ENCODE data around the gene OPN4. TPM values are rescaled to one million over a fixed set of nuclear protein-coding genes. Genes with fewer than 3 reads are reported as not detected.

The OPN4 gene
- total RNA-seq, 2 donors from 2014 or later: not detected

DNA sequence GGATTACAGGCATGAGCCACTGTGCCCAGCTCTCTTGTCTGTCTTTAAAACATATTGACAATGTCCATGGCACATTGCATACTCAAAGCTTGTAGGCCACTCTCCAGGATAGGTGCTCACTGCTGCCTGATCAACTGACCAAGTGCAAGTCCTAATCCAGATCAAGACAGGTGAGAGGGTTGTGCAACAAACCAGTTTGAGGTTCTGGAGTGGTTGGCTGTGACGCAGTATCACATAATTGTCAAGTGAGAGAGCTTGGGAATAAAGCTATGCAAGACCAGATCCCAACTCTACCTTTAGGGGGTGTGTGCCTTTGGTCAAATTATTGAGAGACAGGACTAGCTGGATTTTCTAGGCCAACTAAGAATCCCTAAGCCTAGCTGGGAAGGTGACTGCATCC lies 43.0 kb upstream of the OPN4 start:
- Mint-ChIP-seq H3K27ac (no peak overlapping the region), H3K4me1 (peaks cover 3% of the 10 kb centered on the region), H3K9me3 (peaks cover 3% of the 10 kb centered on the region), H3K4me3 (no peak overlapping the region), H3K36me3 (ENCODE audit: low read depth) (no peaks in the 10 kb centered on the region), H3K27me3 (ENCODE audit: insufficient read depth) (no peaks in the 10 kb centered on the region)
- Histone ChIP-seq H3K4me3 (ENCODE audit: low read length) (no peak overlapping the region), H3K27ac (ENCODE audit: low read depth, low read length) (no peak overlapping the region), H3K27me3 (ENCODE audit: control insufficient read depth, insufficient read depth, low read length, poor library complexity, severe bottlenecking) (no peaks in the 10 kb centered on the region), H3K9ac (ENCODE audit: extremely low read depth, low read length, poor library complexity, severe bottlenecking) (no peak overlapping the region), H3K9me3 (ENCODE audit: control insufficient read depth, low read length) (no peaks in the 10 kb centered on the region), H3K36me3 (ENCODE audit: control insufficient read depth, insufficient read depth, low read length) (no peaks in the 10 kb centered on the region), H3K4me1 (ENCODE audit: control insufficient read depth, insufficient read depth, low read length) (no peaks in the 10 kb centered on the region)
- no peak for DNase-seq
- TF ChIP-seq, protein P1, sequence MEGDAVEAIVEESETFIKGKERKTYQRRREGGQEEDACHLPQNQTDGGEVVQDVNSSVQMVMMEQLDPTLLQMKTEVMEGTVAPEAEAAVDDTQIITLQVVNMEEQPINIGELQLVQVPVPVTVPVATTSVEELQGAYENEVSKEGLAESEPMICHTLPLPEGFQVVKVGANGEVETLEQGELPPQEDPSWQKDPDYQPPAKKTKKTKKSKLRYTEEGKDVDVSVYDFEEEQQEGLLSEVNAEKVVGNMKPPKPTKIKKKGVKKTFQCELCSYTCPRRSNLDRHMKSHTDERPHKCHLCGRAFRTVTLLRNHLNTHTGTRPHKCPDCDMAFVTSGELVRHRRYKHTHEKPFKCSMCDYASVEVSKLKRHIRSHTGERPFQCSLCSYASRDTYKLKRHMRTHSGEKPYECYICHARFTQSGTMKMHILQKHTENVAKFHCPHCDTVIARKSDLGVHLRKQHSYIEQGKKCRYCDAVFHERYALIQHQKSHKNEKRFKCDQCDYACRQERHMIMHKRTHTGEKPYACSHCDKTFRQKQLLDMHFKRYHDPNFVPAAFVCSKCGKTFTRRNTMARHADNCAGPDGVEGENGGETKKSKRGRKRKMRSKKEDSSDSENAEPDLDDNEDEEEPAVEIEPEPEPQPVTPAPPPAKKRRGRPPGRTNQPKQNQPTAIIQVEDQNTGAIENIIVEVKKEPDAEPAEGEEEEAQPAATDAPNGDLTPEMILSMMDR (conservative IDR thresholded peaks at IDR 0.05): peak; percentile 29
- 92 to 100% methylated on average over 1 of the region's 1 CpG for WGBS, 2 experiments (ENCODE audit: insufficient coverage in 1 of 2, insufficient read length in 1 of 2)

- H3K36me3 Mint-ChIP-seq (ENCODE audit: low read depth): no peaks in the 10 kb centered on the region
- H3K27me3 ChIP-seq (ENCODE audit: control insufficient read depth, insufficient read depth, low read length, poor library complexity, severe bottlenecking): no peaks in the 10 kb centered on the region
- H3K27ac ChIP-seq (ENCODE audit: low read depth, low read length): no peak overlapping the region
- no peaks in the 10 kb centered on the region for H3K9me3 ChIP-seq (ENCODE audit: control insufficient read depth, low read length)
- H3K4me3 ChIP-seq (ENCODE audit: low read length): no peak overlapping the region
- H3K9ac ChIP-seq (ENCODE audit: extremely low read depth, low read length, poor library complexity, severe bottlenecking): no peak overlapping the region
- H3K4me3 Mint-ChIP-seq: no peak overlapping the region
- H3K27ac Mint-ChIP-seq: no peak overlapping the region
- no peaks in the 10 kb centered on the region for H3K4me1 ChIP-seq (ENCODE audit: control insufficient read depth, insufficient read depth, low read length)
- peaks cover 3% of the 10 kb centered on the region for H3K4me1 Mint-ChIP-seq
- no peak for DNase-seq
- H3K9me3 Mint-ChIP-seq: peaks cover 2% of the 10 kb centered on the region
- H3K27me3 Mint-ChIP-seq (ENCODE audit: insufficient read depth): no peaks in the 10 kb centered on the region
- TF ChIP-seq, protein P1 (conservative IDR thresholded peaks at IDR 0.05): no peak
- 70 to 95% methylated on average over 2 to 5 of the region's 5 CpGs for WGBS, 2 experiments (ENCODE audit: insufficient coverage in 1 of 2, insufficient read length in 1 of 2)
- H3K36me3 ChIP-seq (ENCODE audit: control insufficient read depth, insufficient read depth, low read length): no peaks in the 10 kb centered on the region
Observed at GRCh38 chr10:86613096-86613495, 41.3 kb upstream of the OPN4 start.

DNA sequence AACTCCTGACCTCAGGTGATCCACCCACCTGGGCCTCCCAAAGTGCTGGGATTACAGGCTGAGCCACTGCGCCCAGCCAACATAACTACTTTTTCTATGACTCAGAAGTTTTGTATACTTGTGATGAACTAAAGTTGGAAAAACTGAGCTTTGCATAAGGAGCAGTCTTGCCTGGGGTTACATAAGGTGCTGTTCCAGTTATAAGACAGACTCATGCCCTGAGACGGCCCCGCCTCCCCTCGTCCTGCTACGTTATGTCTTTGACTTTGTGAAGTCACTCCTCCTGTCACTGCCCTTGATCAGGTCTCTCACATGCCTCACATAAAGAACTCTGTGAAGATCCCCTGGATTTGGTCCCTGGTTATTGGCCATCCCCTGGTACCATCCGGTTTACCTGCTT lies 40.4 kb upstream of the OPN4 start:
- Mint-ChIP-seq H3K27me3 (ENCODE audit: insufficient read depth) (no peaks in the 10 kb centered on the region), H3K36me3 (ENCODE audit: low read depth) (no peaks in the 10 kb centered on the region), H3K4me3 (no peak overlapping the region), H3K9me3 (peaks cover 2% of the 10 kb centered on the region), H3K27ac (no peak overlapping the region), H3K4me1 (peaks cover 3% of the 10 kb centered on the region)
- H3K27me3 ChIP-seq (ENCODE audit: control insufficient read depth, insufficient read depth, low read length, poor library complexity, severe bottlenecking): no peaks in the 10 kb centered on the region
- no peaks in the 10 kb centered on the region for H3K36me3 ChIP-seq (ENCODE audit: control insufficient read depth, insufficient read depth, low read length)
- TF ChIP-seq, protein P1 (conservative IDR thresholded peaks at IDR 0.05): no peak
- no peak overlapping the region for H3K4me3 ChIP-seq (ENCODE audit: low read length)
- 92 to 96% methylated on average over 5 to 6 of the region's 6 CpGs for WGBS, 2 experiments (ENCODE audit: insufficient coverage in 1 of 2, insufficient read length in 1 of 2)
- H3K9ac ChIP-seq (ENCODE audit: extremely low read depth, low read length, poor library complexity, severe bottlenecking): no peak overlapping the region
- DNase-seq: no peak
- no peaks in the 10 kb centered on the region for H3K4me1 ChIP-seq (ENCODE audit: control insufficient read depth, insufficient read depth, low read length)
- H3K9me3 ChIP-seq (ENCODE audit: control insufficient read depth, low read length): no peaks in the 10 kb centered on the region
- H3K27ac ChIP-seq (ENCODE audit: low read depth, low read length): no peak overlapping the region
